GM21390 (cell line): ENCODE data around the gene CMSS1.
A peak's percentile ranks its signal among the peaks of the same experiment; 100 is the strongest.

ENCODE experiments used
- ATAC-seq: cut with Tn5 transposase; IDR thresholded peaks from one replicate; pipeline ENCODE4 v1.9.1; 2021; ENCODE audit not compliant: unreplicated experiment

CMSS1 gene

GRCh38 chr3:100124201-100124761 is 306.6 kb downstream of the CMSS1 start:
- no peak for ATAC-seq

- ATAC-seq, result no peak
Measured at GRCh38 chr3:100125161-100125938, 307.7 kb downstream of the CMSS1 start.

- ATAC-seq, result no peak
Measured at GRCh38 chr3:100127792-100128191, 310.1 kb downstream of the CMSS1 start.

GRCh38 chr3:100128565-100128964 is 310.9 kb downstream of the CMSS1 start:
- ATAC-seq, result no peak

- ATAC-seq, result no peak
Measured at GRCh38 chr3:100129941-100130340, 312.3 kb downstream of the CMSS1 start.

GRCh38 chr3:100131241-100131640 is 313.6 kb downstream of the CMSS1 start:
- ATAC-seq, result no peak

- ATAC-seq, result no peak
Measured at GRCh38 chr3:100136921-100137320, 319.3 kb downstream of the CMSS1 start.

- no peak for ATAC-seq
Measured at GRCh38 chr3:100140976-100141375, 323.3 kb downstream of the CMSS1 start.

GRCh38 chr3:100141586-100141985 is 323.9 kb downstream of the CMSS1 start:
- no peak for ATAC-seq

- ATAC-seq, result peak; percentile 74
Measured at GRCh38 chr3:100144255-100144866, 326.7 kb downstream of the CMSS1 start.

- ATAC-seq, result no peak
Measured at GRCh38 chr3:100149130-100149529, 331.5 kb downstream of the CMSS1 start.

- no peak for ATAC-seq
Measured at GRCh38 chr3:100149713-100150415, 332.2 kb downstream of the CMSS1 start.

GRCh38 chr3:100150473-100150872 is 332.8 kb downstream of the CMSS1 start:
- ATAC-seq, result no peak

GRCh38 chr3:100151024-100151707 is 333.5 kb downstream of the CMSS1 start:
- no peak for ATAC-seq

- no peak for ATAC-seq
Measured at GRCh38 chr3:100154171-100154570, 336.5 kb downstream of the CMSS1 start.

GRCh38 chr3:100155128-100155527 is 337.5 kb downstream of the CMSS1 start:
- ATAC-seq, result no peak

- ATAC-seq, result no peak
Measured at GRCh38 chr3:100155590-100155989, 337.9 kb downstream of the CMSS1 start.

GRCh38 chr3:100157685-100158084 is 340.0 kb downstream of the CMSS1 start:
- no peak for ATAC-seq

- ATAC-seq, result no peak
Measured at GRCh38 chr3:100158918-100159330, 341.3 kb downstream of the CMSS1 start.

GRCh38 chr3:100159331-100160153 is 341.9 kb downstream of the CMSS1 start:
- no peak for ATAC-seq
